Osteoblast (primary cell): Measurements from ENCODE around the gene RPL29. TPM values are rescaled to one million over a fixed set of nuclear protein-coding genes. Genes with fewer than 3 reads are reported as not detected.
A peak's percentile ranks its signal among the peaks of the same experiment; 100 is the strongest.

Source experiments
- DNase-seq: peaks from one replicate; pipeline ENCODE4 v3.0.0; 2011; ENCODE audit warnings: low spot score, mixed read lengths; ENCODE audit not compliant: insufficient read length; ENCODE audit errors: missing footprints
- H2AFZ ChIP-seq: 2 replicates; pipeline ENCODE4 v1.6.0; 2011; ENCODE audit warnings: mild to moderate bottlenecking, low read length
- H3K27ac ChIP-seq: 2 replicates; pipeline ENCODE4 v1.5.1; 2011; ENCODE audit warnings: mild to moderate bottlenecking, low read depth, low read length, moderate library complexity
- H3K27me3 ChIP-seq: 2 replicates; pipeline ENCODE4 v1.6.0; 2012; ENCODE audit warnings: mild to moderate bottlenecking, control low read depth, inconsistent platforms, low read length, moderate library complexity; ENCODE audit not compliant: insufficient read depth
- H3K36me3 ChIP-seq: 2 replicates; pipeline ENCODE4 v1.5.1; 2011; ENCODE audit warnings: mild to moderate bottlenecking, low read length, control low read depth, moderate library complexity; ENCODE audit not compliant: insufficient read depth
- H3K4me1 ChIP-seq: 2 replicates; pipeline ENCODE4 v1.5.1; 2011; ENCODE audit warnings: mild to moderate bottlenecking, low read length, control low read depth, moderate library complexity; ENCODE audit not compliant: insufficient read depth
- H3K4me2 ChIP-seq: 2 replicates; pipeline ENCODE4 v1.6.0; 2011; ENCODE audit warnings: mild to moderate bottlenecking, low read length; ENCODE audit not compliant: insufficient read depth
- H3K4me3 ChIP-seq: fragments of 200-600 bp; sonication (generic); 3 replicates; pipeline ENCODE4 v1.5.1; 2012; ENCODE audit warnings: mild to moderate bottlenecking, low read length, inconsistent platforms; ENCODE audit not compliant: insufficient read depth
- H3K79me2 ChIP-seq: 2 replicates; pipeline ENCODE4 v1.6.0; 2012; ENCODE audit warnings: mild to moderate bottlenecking, low read length, control low read depth, inconsistent platforms; ENCODE audit not compliant: insufficient read depth
- H3K9me3 ChIP-seq: 2 replicates; pipeline ENCODE4 v1.5.1; 2011; ENCODE audit warnings: low read depth, low read length, control low read depth
- H4K20me1 ChIP-seq: 2 replicates; pipeline ENCODE4 v1.6.0; 2012; ENCODE audit warnings: mild to moderate bottlenecking, low read length, control low read depth; ENCODE audit not compliant: insufficient read depth
- CTCF ChIP-seq: IDR thresholded peaks from 2 replicates; pipeline ENCODE4 v1.5.1; 2011; ENCODE audit warnings: mild to moderate bottlenecking, low read depth, low read length, moderate library complexity; ENCODE audit errors: extremely low read depth
- total RNA-seq: library from RNA; depleted of rRNA; stranded (reverse); fragments of >200 nt; gene quantifications from 2 replicates; pipeline ENCODE4 v1.2.3, GENCODE V29; 2012

The RPL29 gene
- total RNA-seq, 1 donor: 862 TPM

GRCh38 chr3:52021489-52022268, 26.0 kb upstream of the RPL29 start:
- H3K36me3 ChIP-seq: no peaks in the 10 kb centered on the region
- no peak for DNase-seq
- H3K4me1 ChIP-seq: peaks cover 32% of the 10 kb centered on the region
- H3K27me3 ChIP-seq: no peaks in the 10 kb centered on the region
- H3K4me2 ChIP-seq: peak overlapping the region; percentile 69
- no peak for TF ChIP-seq CTCF
- H3K27ac ChIP-seq: peak overlapping the region; percentile 46
- H4K20me1 ChIP-seq: no peaks in the 10 kb centered on the region
- no peak overlapping the region for H3K4me3 ChIP-seq
- no peaks in the 10 kb centered on the region for H3K9me3 ChIP-seq
- H2AFZ ChIP-seq: peak overlapping the region; percentile 59
- H3K79me2 ChIP-seq: no peaks in the 10 kb centered on the region

GRCh38 chr3:52020796-52021195, 25.1 kb upstream of the RPL29 start:
- H3K27me3 ChIP-seq: no peaks in the 10 kb centered on the region
- H3K9me3 ChIP-seq: no peaks in the 10 kb centered on the region
- H3K4me1 ChIP-seq: peaks cover 32% of the 10 kb centered on the region
- DNase-seq: no peak
- H3K79me2 ChIP-seq: no peaks in the 10 kb centered on the region
- no peaks in the 10 kb centered on the region for H4K20me1 ChIP-seq
- H3K36me3 ChIP-seq: no peaks in the 10 kb centered on the region
- H2AFZ ChIP-seq: peak overlapping the region; percentile 29
- H3K4me2 ChIP-seq: no peak overlapping the region
- no peak overlapping the region for H3K27ac ChIP-seq
- TF ChIP-seq CTCF: no peak
- H3K4me3 ChIP-seq: no peak overlapping the region

GRCh38 chr3:52019352-52020080, 23.8 kb upstream of the RPL29 start:
- Histone ChIP-seq H2AFZ (peak overlapping the region; percentile 5), H3K27ac (no peak overlapping the region), H4K20me1 (no peaks in the 10 kb centered on the region), H3K9me3 (no peaks in the 10 kb centered on the region), H3K36me3 (no peaks in the 10 kb centered on the region), H3K4me3 (no peak overlapping the region), H3K4me2 (no peak overlapping the region), H3K4me1 (peaks cover 32% of the 10 kb centered on the region), H3K79me2 (no peaks in the 10 kb centered on the region), H3K27me3 (no peaks in the 10 kb centered on the region)
- DNase-seq: no peak
- TF ChIP-seq CTCF: no peak
